ENCODE measurements around the gene LPAR3. TPM values are rescaled to one million over a fixed set of nuclear protein-coding genes. Genes with fewer than 3 reads are reported as not detected.

Gene LPAR3
- total and polyA plus RNA-seq, 2 donors (not counting 1 experiment from before 2014, with no cell fraction given): 1.8 to 7.6 TPM

- H2AFZ ChIP-seq (ENCODE audit: low read length): no peak overlapping the region
- H3K4me1 ChIP-seq (ENCODE audit: control insufficient read depth, extremely low read depth, insufficient read depth, low read length): no peaks in the 10 kb centered on the region
- no peak overlapping the region for H3K9ac ChIP-seq (ENCODE audit: insufficient read depth, low read length)
- no peak for TF ChIP-seq EZH2 (IDR thresholded peaks at IDR 0.05; ENCODE audit: low read length, missing control alignments)
- TF ChIP-seq, protein P1, sequence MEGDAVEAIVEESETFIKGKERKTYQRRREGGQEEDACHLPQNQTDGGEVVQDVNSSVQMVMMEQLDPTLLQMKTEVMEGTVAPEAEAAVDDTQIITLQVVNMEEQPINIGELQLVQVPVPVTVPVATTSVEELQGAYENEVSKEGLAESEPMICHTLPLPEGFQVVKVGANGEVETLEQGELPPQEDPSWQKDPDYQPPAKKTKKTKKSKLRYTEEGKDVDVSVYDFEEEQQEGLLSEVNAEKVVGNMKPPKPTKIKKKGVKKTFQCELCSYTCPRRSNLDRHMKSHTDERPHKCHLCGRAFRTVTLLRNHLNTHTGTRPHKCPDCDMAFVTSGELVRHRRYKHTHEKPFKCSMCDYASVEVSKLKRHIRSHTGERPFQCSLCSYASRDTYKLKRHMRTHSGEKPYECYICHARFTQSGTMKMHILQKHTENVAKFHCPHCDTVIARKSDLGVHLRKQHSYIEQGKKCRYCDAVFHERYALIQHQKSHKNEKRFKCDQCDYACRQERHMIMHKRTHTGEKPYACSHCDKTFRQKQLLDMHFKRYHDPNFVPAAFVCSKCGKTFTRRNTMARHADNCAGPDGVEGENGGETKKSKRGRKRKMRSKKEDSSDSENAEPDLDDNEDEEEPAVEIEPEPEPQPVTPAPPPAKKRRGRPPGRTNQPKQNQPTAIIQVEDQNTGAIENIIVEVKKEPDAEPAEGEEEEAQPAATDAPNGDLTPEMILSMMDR (conservative IDR thresholded peaks at IDR 0.05 in 1 of 2, IDR thresholded peaks at IDR 0.05 in 1 of 2; ENCODE audit: low read depth in 1 of 2, low read length in 2 of 2): no peak
- H3K4me2 ChIP-seq (ENCODE audit: extremely low read depth, insufficient read depth, low read length): no peak overlapping the region
- H4K20me1 ChIP-seq (ENCODE audit: control insufficient read depth, extremely low read depth, insufficient read depth, low read length): no peaks in the 10 kb centered on the region
- no peak overlapping the region for H3K27ac ChIP-seq (ENCODE audit: insufficient read depth, low read length)
- no peaks in the 10 kb centered on the region for H3K36me3 ChIP-seq (ENCODE audit: control insufficient read depth, insufficient read depth, low read length)
- no peaks in the 10 kb centered on the region for H3K9me3 ChIP-seq (ENCODE audit: control insufficient read depth, insufficient read depth, low read depth, low read length)
- no peak for DNase-seq (ENCODE audit: low read depth in 2 of 2)
- no peaks in the 10 kb centered on the region for H3K79me2 ChIP-seq (ENCODE audit: control insufficient read depth, insufficient read depth, low read length)
- no peak overlapping the region for H3K4me3 ChIP-seq (replicated peaks in 1 of 4; ENCODE audit: control extremely low read depth in 1 of 4, insufficient read depth in 1 of 4, low read depth in 3 of 4, low read length in 4 of 4)
- no peaks in the 10 kb centered on the region for H3K27me3 ChIP-seq (ENCODE audit: control insufficient read depth, insufficient read depth, low read length)
These were observed 69.5 kb downstream of the LPAR3 start for GRCh38 chr1:84823511-84823910.

- H3K4me3 ChIP-seq (replicated peaks in 1 of 4; ENCODE audit: control extremely low read depth in 1 of 4, insufficient read depth in 1 of 4, low read depth in 3 of 4, low read length in 4 of 4): no peak overlapping the region
- H3K27ac ChIP-seq (ENCODE audit: insufficient read depth, low read length): no peak overlapping the region
- H2AFZ ChIP-seq (ENCODE audit: low read length): no peak overlapping the region
- TF ChIP-seq EZH2 (IDR thresholded peaks at IDR 0.05; ENCODE audit: low read length, missing control alignments): no peak
- TF ChIP-seq, protein P1 (conservative IDR thresholded peaks at IDR 0.05 in 1 of 2, IDR thresholded peaks at IDR 0.05 in 1 of 2; ENCODE audit: low read depth in 1 of 2, low read length in 2 of 2): no peak
- no peak for DNase-seq (ENCODE audit: low read depth in 2 of 2)
- no peaks in the 10 kb centered on the region for H3K79me2 ChIP-seq (ENCODE audit: control insufficient read depth, insufficient read depth, low read length)
- H3K4me1 ChIP-seq (ENCODE audit: control insufficient read depth, extremely low read depth, insufficient read depth, low read length): no peaks in the 10 kb centered on the region
- H3K4me2 ChIP-seq (ENCODE audit: extremely low read depth, insufficient read depth, low read length): no peak overlapping the region
- no peaks in the 10 kb centered on the region for H3K27me3 ChIP-seq (ENCODE audit: control insufficient read depth, insufficient read depth, low read length)
- H4K20me1 ChIP-seq (ENCODE audit: control insufficient read depth, extremely low read depth, insufficient read depth, low read length): no peaks in the 10 kb centered on the region
- H3K36me3 ChIP-seq (ENCODE audit: control insufficient read depth, insufficient read depth, low read length): no peaks in the 10 kb centered on the region
- H3K9me3 ChIP-seq (ENCODE audit: control insufficient read depth, insufficient read depth, low read depth, low read length): no peaks in the 10 kb centered on the region
- H3K9ac ChIP-seq (ENCODE audit: insufficient read depth, low read length): no peak overlapping the region
These were observed 82.7 kb downstream of the LPAR3 start for GRCh38 chr1:84810343-84810742.

DNA sequence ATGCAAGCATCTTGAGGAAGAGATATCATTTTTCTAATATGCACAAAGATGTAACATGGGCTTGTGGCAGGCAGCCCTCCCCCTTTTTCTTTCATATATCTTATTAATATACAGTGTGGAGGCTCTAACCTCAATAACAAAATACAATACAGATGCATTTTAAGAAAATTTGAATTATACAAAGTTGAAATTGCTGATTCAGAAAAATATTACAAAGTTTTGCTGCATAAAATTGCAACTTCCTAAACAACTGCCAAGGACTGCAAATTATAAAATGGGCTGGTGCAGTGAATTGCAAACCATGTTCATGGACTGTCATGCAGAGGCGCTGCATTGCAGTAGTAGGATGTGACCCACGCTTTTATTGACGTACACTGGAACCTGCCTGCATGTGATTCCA, 84.0 kb downstream of the LPAR3 start:
- H4K20me1 ChIP-seq (ENCODE audit: control insufficient read depth, extremely low read depth, insufficient read depth, low read length): no peaks in the 10 kb centered on the region
- H3K4me3 ChIP-seq (replicated peaks in 1 of 4; ENCODE audit: control extremely low read depth in 1 of 4, insufficient read depth in 1 of 4, low read depth in 3 of 4, low read length in 4 of 4): no peak overlapping the region
- no peak overlapping the region for H3K9ac ChIP-seq (ENCODE audit: insufficient read depth, low read length)
- no peak overlapping the region for H3K27ac ChIP-seq (ENCODE audit: insufficient read depth, low read length)
- H3K36me3 ChIP-seq (ENCODE audit: control insufficient read depth, insufficient read depth, low read length): no peaks in the 10 kb centered on the region
- no peaks in the 10 kb centered on the region for H3K9me3 ChIP-seq (ENCODE audit: control insufficient read depth, insufficient read depth, low read depth, low read length)
- no peak overlapping the region for H2AFZ ChIP-seq (ENCODE audit: low read length)
- H3K79me2 ChIP-seq (ENCODE audit: control insufficient read depth, insufficient read depth, low read length): no peaks in the 10 kb centered on the region
- no peak overlapping the region for H3K4me2 ChIP-seq (ENCODE audit: extremely low read depth, insufficient read depth, low read length)
- DNase-seq (ENCODE audit: low read depth in 2 of 2): no peak
- H3K4me1 ChIP-seq (ENCODE audit: control insufficient read depth, extremely low read depth, insufficient read depth, low read length): no peaks in the 10 kb centered on the region
- TF ChIP-seq, protein P1 (conservative IDR thresholded peaks at IDR 0.05 in 1 of 2, IDR thresholded peaks at IDR 0.05 in 1 of 2; ENCODE audit: low read depth in 1 of 2, low read length in 2 of 2): no peak
- no peak for TF ChIP-seq EZH2 (IDR thresholded peaks at IDR 0.05; ENCODE audit: low read length, missing control alignments)
- H3K27me3 ChIP-seq (ENCODE audit: control insufficient read depth, insufficient read depth, low read length): no peaks in the 10 kb centered on the region

All from fibroblast of lung (primary cell).